ENCODE data around the gene MCF2L2.
"Not testable (repeated sequence)": the region's sequence is repeated elsewhere in the genome, so short reads cannot be mapped to it uniquely, and the experiment has no call there.

Gene MCF2L2

GRCh38 chr3:183247011-183247589 is 181.3 kb downstream of the MCF2L2 start:
- no peak for DNase-seq (ENCODE audit: extremely low read depth in 1 of 2, low read depth in 1 of 2)

- no peak for DNase-seq (ENCODE audit: extremely low read depth in 1 of 2, low read depth in 1 of 2)
Measured at GRCh38 chr3:183244981-183245476, 183.4 kb downstream of the MCF2L2 start.

- DNase-seq (ENCODE audit: extremely low read depth in 1 of 2, low read depth in 1 of 2), result no peak
Measured at GRCh38 chr3:183244219-183244618, 184.2 kb downstream of the MCF2L2 start.

- no peak for DNase-seq (ENCODE audit: extremely low read depth in 1 of 2, low read depth in 1 of 2)
Measured at GRCh38 chr3:183242431-183242830, 186.0 kb downstream of the MCF2L2 start.

GRCh38 chr3:183239046-183239445 is 189.4 kb downstream of the MCF2L2 start:
- no peak for DNase-seq (ENCODE audit: extremely low read depth in 1 of 2, low read depth in 1 of 2)

- no peak for DNase-seq (ENCODE audit: extremely low read depth in 1 of 2, low read depth in 1 of 2)
Measured at GRCh38 chr3:183233966-183234365, 194.5 kb downstream of the MCF2L2 start.

GRCh38 chr3:183230826-183231225 is 197.6 kb downstream of the MCF2L2 start:
- DNase-seq (ENCODE audit: extremely low read depth in 1 of 2, low read depth in 1 of 2), result no peak

- not testable (repeated sequence) for DNase-seq (ENCODE audit: extremely low read depth in 1 of 2, low read depth in 1 of 2)
Measured at GRCh38 chr3:183230251-183230650, 198.2 kb downstream of the MCF2L2 start.

GRCh38 chr3:183229178-183229577 is 199.2 kb downstream of the MCF2L2 start:
- no peak for DNase-seq (ENCODE audit: extremely low read depth in 1 of 2, low read depth in 1 of 2)

- no peak for DNase-seq (ENCODE audit: extremely low read depth in 1 of 2, low read depth in 1 of 2)
Measured at GRCh38 chr3:183227586-183227985, 200.8 kb downstream of the MCF2L2 start.

GRCh38 chr3:183226333-183226890 is 202.0 kb downstream of the MCF2L2 start:
- DNase-seq (ENCODE audit: extremely low read depth in 1 of 2, low read depth in 1 of 2), result no peak

GRCh38 chr3:183224180-183224970 is 204.0 kb downstream of the MCF2L2 start:
- DNase-seq (ENCODE audit: extremely low read depth in 1 of 2, low read depth in 1 of 2), result no peak

- no peak for DNase-seq (ENCODE audit: extremely low read depth in 1 of 2, low read depth in 1 of 2)
Measured at GRCh38 chr3:183222631-183223235, 205.7 kb downstream of the MCF2L2 start.

- no peak for DNase-seq (ENCODE audit: extremely low read depth in 1 of 2, low read depth in 1 of 2)
Measured at GRCh38 chr3:183220828-183221227, 207.6 kb downstream of the MCF2L2 start.

GRCh38 chr3:183218826-183219225 is 209.6 kb downstream of the MCF2L2 start:
- no peak for DNase-seq (ENCODE audit: extremely low read depth in 1 of 2, low read depth in 1 of 2)

GRCh38 chr3:183217548-183218332 is 210.7 kb downstream of the MCF2L2 start:
- no peak for DNase-seq (ENCODE audit: extremely low read depth in 1 of 2, low read depth in 1 of 2)

- DNase-seq (ENCODE audit: extremely low read depth in 1 of 2, low read depth in 1 of 2), result no peak
Measured at GRCh38 chr3:183215591-183216202, 212.7 kb downstream of the MCF2L2 start.

- DNase-seq (ENCODE audit: extremely low read depth in 1 of 2, low read depth in 1 of 2), result no peak
Measured at GRCh38 chr3:183214277-183214612, 214.2 kb downstream of the MCF2L2 start.

- no peak for DNase-seq (ENCODE audit: extremely low read depth in 1 of 2, low read depth in 1 of 2)
Measured at GRCh38 chr3:183213415-183214276, 214.8 kb downstream of the MCF2L2 start.

GRCh38 chr3:183212565-183212964 is 215.9 kb downstream of the MCF2L2 start:
- no peak for DNase-seq (ENCODE audit: extremely low read depth in 1 of 2, low read depth in 1 of 2)

Data from activated CD8-positive, alpha-beta memory T cell treated with anti-CD3 and anti-CD28 coated beads for 1 hour (primary cell).